GM13976 (cell line): ENCODE measurements around the gene ADIPOR2.
A peak's percentile ranks its signal among the peaks of the same experiment; 100 is the strongest.

Experiments used
- DNase-seq: peaks from one replicate; pipeline ENCODE4 v3.0.0; 2012; ENCODE audit warnings: low spot score
- in situ Hi-C: fragments of 300-500 bp; cut with MboI; formaldehyde crosslinking; loops from one replicate; pipeline ENCODE4 v1.12.0; 2022; ENCODE audit warnings: low sequenced_read_pairs, mixed read lengths, inconsistent platforms; ENCODE audit not compliant: unreplicated experiment
- TF ChIP-seq, protein P1 (sequence below): IDR thresholded peaks from 2 replicates; pipeline ENCODE4 v1.5.1; 2012; ENCODE audit warnings: borderline replicate concordance, mild to moderate bottlenecking; ENCODE audit not compliant: insufficient read depth; ENCODE audit errors: extremely low read depth, missing control alignments, control extremely low read depth

ADIPOR2 gene

GRCh38 chr12:1797011-1797901 is 106.4 kb downstream of the ADIPOR2 start:
- DNase-seq, result peak; percentile 70
- TF ChIP-seq, protein P1, sequence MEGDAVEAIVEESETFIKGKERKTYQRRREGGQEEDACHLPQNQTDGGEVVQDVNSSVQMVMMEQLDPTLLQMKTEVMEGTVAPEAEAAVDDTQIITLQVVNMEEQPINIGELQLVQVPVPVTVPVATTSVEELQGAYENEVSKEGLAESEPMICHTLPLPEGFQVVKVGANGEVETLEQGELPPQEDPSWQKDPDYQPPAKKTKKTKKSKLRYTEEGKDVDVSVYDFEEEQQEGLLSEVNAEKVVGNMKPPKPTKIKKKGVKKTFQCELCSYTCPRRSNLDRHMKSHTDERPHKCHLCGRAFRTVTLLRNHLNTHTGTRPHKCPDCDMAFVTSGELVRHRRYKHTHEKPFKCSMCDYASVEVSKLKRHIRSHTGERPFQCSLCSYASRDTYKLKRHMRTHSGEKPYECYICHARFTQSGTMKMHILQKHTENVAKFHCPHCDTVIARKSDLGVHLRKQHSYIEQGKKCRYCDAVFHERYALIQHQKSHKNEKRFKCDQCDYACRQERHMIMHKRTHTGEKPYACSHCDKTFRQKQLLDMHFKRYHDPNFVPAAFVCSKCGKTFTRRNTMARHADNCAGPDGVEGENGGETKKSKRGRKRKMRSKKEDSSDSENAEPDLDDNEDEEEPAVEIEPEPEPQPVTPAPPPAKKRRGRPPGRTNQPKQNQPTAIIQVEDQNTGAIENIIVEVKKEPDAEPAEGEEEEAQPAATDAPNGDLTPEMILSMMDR, result no peak
- in situ Hi-C loops, result loop anchor here (25.0 kb wide), 1 partner anchor 685 kb away; no protein-coding TSS in a partner anchor

DNA sequence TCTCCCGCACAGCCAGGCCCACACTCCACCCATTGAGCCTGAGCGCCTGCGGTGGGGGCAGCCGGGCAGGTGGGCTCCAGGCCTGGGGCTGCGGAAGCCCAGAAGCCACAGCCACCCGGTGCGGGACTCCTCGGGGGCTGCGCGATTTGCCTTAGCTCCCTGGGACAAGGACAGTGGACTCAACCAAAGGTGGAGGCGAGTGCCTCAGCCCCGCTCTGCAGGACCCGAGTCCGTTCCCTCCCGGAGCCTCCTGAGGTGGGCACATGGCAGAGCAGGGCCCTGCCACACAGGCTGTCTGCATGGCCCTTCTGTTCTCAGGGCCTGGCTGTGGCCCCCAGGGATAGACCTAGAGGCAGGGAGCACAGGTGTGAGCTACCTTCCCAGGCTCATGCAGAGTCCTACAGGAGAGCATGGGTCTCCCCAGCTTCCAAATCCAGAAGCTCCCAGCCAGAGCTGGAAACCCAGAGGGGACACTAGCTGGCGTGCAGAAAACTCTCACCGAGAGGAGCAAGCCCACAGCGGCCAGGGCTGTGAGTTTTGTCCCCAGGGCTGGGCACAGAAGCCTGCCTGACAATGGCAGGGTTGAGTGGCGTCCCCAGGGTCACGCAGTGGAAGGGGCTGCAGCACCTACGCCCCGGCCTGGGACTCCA is 107.2 kb downstream of the ADIPOR2 start:
- no peak for DNase-seq
- in situ Hi-C loops, result loop anchor here (25.0 kb wide), 1 partner anchor 686 kb away; no protein-coding TSS in a partner anchor
- TF ChIP-seq, protein P1, result no peak

- TF ChIP-seq, protein P1, result no peak
- DNase-seq, result peak; percentile 17
- in situ Hi-C loops, result loop anchor here (25.0 kb wide), 1 partner anchor 686 kb away; no protein-coding TSS in a partner anchor
Observed at GRCh38 chr12:1798641-1799020, 107.8 kb downstream of the ADIPOR2 start.

DNA sequence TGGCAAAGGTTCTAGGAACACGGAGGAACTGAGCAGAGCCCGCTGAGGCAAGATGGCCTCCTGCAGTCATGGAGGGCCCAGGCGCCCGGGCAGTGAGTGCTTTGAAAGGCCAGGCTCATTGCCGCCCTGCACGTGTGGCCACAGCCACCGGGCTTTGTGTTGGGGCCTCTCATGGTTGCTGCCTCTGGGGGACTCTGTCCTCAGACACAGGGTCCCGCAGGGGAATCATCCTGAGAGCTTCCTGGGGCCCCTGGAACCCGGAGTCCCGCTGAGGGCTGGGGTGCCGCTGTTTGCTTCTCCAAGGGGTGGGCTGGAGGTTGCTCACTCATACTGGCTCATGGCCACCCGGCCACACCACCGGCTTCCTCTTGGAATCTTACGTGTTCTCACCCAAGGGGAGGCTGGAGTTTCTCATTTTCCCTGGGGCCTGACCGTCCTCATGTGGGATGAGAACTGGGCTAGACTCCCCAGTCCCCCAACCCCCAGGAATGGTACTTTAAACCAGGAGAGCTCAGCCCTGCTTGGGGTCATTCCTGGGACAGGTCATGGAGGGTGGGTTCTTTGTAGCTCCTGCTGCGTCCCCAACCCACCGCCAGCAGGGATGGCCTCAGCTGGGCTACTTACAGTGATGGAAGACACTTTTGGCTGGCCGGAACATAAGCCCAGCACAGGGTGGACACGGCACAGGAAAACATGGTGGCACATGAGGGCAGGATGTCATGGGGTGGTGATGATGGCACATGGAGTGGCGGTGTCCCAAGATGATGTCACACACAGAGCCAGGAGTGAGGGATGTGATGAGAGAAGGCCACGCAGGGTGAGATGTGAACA is 108.4 kb downstream of the ADIPOR2 start:
- in situ Hi-C loops, result loop anchor here (25.0 kb wide), 1 partner anchor 687 kb away; no protein-coding TSS in a partner anchor
- TF ChIP-seq, protein P1, result no peak
- DNase-seq, result peak; percentile 15

DNA sequence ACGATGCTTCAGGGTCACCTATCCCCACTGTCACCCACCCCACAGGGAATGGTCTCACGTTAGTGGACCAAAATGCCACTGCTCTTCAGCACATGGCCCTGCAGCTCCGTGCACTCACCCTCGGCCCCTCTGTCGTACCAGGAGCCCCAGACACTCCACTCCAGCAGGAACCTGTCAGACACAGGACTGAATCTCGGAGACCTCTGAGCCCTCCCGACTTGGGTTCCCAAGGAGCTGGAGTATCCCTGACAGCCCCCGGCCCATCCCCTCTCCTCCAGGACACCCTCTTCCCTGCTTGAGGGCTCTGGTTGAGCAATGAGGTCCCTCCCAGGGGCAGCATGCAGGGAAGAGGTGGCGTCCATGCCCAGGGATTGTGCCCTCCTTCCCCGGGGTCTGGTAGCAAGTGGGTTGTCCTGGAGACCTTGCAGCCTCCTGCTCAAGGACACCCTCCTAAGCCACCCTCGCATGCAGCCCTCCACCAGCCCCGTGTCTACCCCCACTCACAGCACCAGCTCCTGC is 109.1 kb downstream of the ADIPOR2 start:
- DNase-seq, result peak; percentile 16
- TF ChIP-seq, protein P1, result no peak
- in situ Hi-C loops, result loop anchor here (5.0 to 25.0 kb wide), 3 partner anchors 137 to 688 kb away; no protein-coding TSS in a partner anchor
